Measurements from ENCODE around the gene CDC25B. TPM values are rescaled to one million over a fixed set of nuclear protein-coding genes. Genes with fewer than 3 reads are reported as not detected.

Gene CDC25B
- total RNA-seq, 1 experiment from 2014 or later, result 223 TPM

DNA sequence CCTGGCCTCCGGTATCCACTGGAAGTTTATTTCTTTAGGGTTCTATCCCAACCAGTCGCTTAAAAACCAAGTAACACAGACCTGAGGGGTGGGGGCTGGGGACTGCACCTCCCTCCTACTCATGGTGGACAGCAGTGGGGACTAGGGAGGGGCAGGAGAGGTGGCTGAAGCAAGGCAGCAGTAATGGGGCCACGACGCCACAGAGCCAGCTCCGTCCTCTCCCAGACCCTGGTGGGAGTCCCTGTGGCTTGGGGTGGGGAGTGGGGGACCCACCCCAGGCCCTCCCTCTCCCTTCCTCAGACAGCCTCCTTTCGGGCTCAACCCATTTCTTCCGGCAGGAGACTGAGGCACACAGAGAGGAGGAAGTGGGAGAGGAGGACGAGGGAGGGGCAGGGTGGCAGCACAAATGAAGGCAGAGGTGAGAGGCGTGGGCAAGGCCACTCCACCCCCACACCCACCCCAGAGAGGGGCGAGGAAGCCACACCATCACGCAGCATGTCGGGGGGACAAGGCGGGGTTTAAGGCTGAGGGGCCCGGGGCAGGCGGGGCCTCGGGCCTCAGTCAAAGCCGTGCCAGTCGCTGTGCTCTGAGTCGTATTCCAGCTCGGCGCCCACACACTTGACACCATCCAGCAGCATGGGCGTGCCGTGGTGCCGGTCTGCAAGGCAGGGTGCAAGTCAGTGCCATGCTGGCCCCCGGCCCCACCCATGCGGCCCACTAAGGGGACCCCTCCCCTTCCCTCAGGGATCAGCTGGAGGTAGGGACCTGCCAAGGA, 42.4 kb upstream of the CDC25B start:
- POLR2A ChIA-PET, result no interaction called here
- H3K9me3 ChIP-seq (ENCODE audit: control insufficient read depth in 1 of 2, insufficient read depth in 1 of 2, low read depth in 1 of 2, low read length in 2 of 2), result no peaks in the 10 kb centered on the region

More for the DNA sequence above, 42.4 kb upstream of the CDC25B start:
- CTCF ChIA-PET, result interaction anchor here (1.0 to 1.8 kb wide), 7 partner anchors 9 to 101 kb away, joined by 3 to 8 read pairs (median 4); partner anchors contain the start of genes CENPB and SPEF1
- DNase-seq (ENCODE audit: low read depth, low spot score), result no peak
- Histone ChIP-seq H3K4me2 (ENCODE audit: low read length) (no peak overlapping the region), H3K27ac (ENCODE audit: low read depth, low read length) (no peak overlapping the region), H3K9ac (ENCODE audit: low read length) (no peak overlapping the region), H3K9me2 (ENCODE audit: insufficient read depth) (no peaks in the 10 kb centered on the region), H3K4me1 (ENCODE audit: control insufficient read depth in 1 of 2, insufficient read depth in 2 of 2, low read length in 2 of 2) (peaks cover 0 to 8% of the 10 kb centered on the region in 2 experiments; a peak in 1 of 4 replicates), H3K36me3 (ENCODE audit: control insufficient read depth in 1 of 2, insufficient read depth in 2 of 2, low read length in 2 of 2) (peaks cover 6 to 33% of the 10 kb centered on the region in 2 experiments; a peak in 3 of 4 replicates), H2AFZ (ENCODE audit: low read depth, low read length, poor library complexity, severe bottlenecking) (no peak overlapping the region), H4K20me1 (ENCODE audit: insufficient read depth) (no peaks in the 10 kb centered on the region), H3K4me3 (replicated peaks in 1 of 2; ENCODE audit: low read depth in 1 of 2, low read length in 2 of 2) (no peak overlapping the region), H3K79me2 (ENCODE audit: insufficient read depth, low read length) (peaks cover 2% of the 10 kb centered on the region; the same call in 1 of the 2 replicates), H3K27me3 (ENCODE audit: insufficient read depth, low read length) (no peaks in the 10 kb centered on the region)
- RAD21 ChIA-PET (ENCODE audit: low non-redundant PET in 1 of 2, low total read pairs in 2 of 2, uncharacterized antibody in 2 of 2, unreplicated experiment in 2 of 2), result interaction anchor here in 1 of 2 experiments (0.9 to 1.7 kb wide), 2 partner anchors 65 to 101 kb away, joined by 3 read pairs; no protein-coding TSS in a partner anchor
- BruUV-seq (replicated peaks), result TSS peak; percentile 71
- intact Hi-C loops (cut with micrococcal nuclease), result no loop called here
- no peak for ATAC-seq
- no peak for TF ChIP-seq TCF7L2 (IDR thresholded peaks at IDR 0.05; ENCODE audit: borderline replicate concordance, extremely low read depth, insufficient read depth, insufficient read length)
- TF ChIP-seq CBX3 (IDR thresholded peaks at IDR 0.05; ENCODE audit: low read depth), result no peak
- TF ChIP-seq, protein P1, sequence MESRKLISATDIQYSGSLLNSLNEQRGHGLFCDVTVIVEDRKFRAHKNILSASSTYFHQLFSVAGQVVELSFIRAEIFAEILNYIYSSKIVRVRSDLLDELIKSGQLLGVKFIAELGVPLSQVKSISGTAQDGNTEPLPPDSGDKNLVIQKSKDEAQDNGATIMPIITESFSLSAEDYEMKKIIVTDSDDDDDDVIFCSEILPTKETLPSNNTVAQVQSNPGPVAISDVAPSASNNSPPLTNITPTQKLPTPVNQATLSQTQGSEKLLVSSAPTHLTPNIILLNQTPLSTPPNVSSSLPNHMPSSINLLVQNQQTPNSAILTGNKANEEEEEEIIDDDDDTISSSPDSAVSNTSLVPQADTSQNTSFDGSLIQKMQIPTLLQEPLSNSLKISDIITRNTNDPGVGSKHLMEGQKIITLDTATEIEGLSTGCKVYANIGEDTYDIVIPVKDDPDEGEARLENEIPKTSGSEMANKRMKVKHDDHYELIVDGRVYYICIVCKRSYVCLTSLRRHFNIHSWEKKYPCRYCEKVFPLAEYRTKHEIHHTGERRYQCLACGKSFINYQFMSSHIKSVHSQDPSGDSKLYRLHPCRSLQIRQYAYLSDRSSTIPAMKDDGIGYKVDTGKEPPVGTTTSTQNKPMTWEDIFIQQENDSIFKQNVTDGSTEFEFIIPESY (IDR thresholded peaks at IDR 0.05; ENCODE audit: extremely low read depth, insufficient replicate concordance, low read length), result no peak
- TF ChIP-seq, protein P2, sequence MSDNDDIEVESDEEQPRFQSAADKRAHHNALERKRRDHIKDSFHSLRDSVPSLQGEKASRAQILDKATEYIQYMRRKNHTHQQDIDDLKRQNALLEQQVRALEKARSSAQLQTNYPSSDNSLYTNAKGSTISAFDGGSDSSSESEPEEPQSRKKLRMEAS (IDR thresholded peaks at IDR 0.05), result no peak
- TF ChIP-seq ELF1 (IDR thresholded peaks at IDR 0.05; ENCODE audit: borderline replicate concordance, low read depth), result no peak
- TF ChIP-seq FOSL1 (IDR thresholded peaks at IDR 0.05; ENCODE audit: low read depth), result no peak
- no peak for TF ChIP-seq POLR2AphosphoS5 (IDR thresholded peaks at IDR 0.05; ENCODE audit: low read depth, low read length)
- no peak for TF ChIP-seq CEBPB (IDR thresholded peaks at IDR 0.05; ENCODE audit: low read depth)
- TF ChIP-seq POLR2A (IDR thresholded peaks at IDR 0.05; ENCODE audit: borderline replicate concordance, extremely low read depth, insufficient read depth, insufficient read length), result no peak
- no peak for TF ChIP-seq ATF3 (IDR thresholded peaks at IDR 0.05)
- no peak for TF ChIP-seq YY1 (IDR thresholded peaks at IDR 0.05; ENCODE audit: extremely low read depth, insufficient replicate concordance, low read depth, low read length)
- TF ChIP-seq EGR1 (IDR thresholded peaks at IDR 0.05; ENCODE audit: low read depth), result no peak
- TF ChIP-seq ZNF274 (IDR thresholded peaks at IDR 0.05; ENCODE audit: low read depth, low read length), result no peak
- no peak for TF ChIP-seq ZFX (IDR thresholded peaks at IDR 0.05)
- no peak for TF ChIP-seq REST (IDR thresholded peaks at IDR 0.05; ENCODE audit: low read depth)
- no peak for TF ChIP-seq EZH2phosphoT487 (IDR thresholded peaks at IDR 0.05; ENCODE audit: borderline replicate concordance)
- TF ChIP-seq SP1 (IDR thresholded peaks at IDR 0.05; ENCODE audit: low read depth), result no peak
- no peak for TF ChIP-seq RAD21 (IDR thresholded peaks at IDR 0.05; ENCODE audit: low read depth)
- TF ChIP-seq SRF (IDR thresholded peaks at IDR 0.05; ENCODE audit: low read depth), result no peak
- TF ChIP-seq EZH2 (IDR thresholded peaks at IDR 0.05), result no peak

All from HCT116 (cell line).